NOMO-1 treated with DMSO at 0.1 percent for 48 hours (cell line): ENCODE measurements around the gene DHRS3.

Experiments
- DNase-seq: peaks from one replicate; lab custom pipeline; 2025; ENCODE audit not compliant: unreplicated experiment; lab: John Stamatoyannopoulos, UW

The DHRS3 gene

DNA sequence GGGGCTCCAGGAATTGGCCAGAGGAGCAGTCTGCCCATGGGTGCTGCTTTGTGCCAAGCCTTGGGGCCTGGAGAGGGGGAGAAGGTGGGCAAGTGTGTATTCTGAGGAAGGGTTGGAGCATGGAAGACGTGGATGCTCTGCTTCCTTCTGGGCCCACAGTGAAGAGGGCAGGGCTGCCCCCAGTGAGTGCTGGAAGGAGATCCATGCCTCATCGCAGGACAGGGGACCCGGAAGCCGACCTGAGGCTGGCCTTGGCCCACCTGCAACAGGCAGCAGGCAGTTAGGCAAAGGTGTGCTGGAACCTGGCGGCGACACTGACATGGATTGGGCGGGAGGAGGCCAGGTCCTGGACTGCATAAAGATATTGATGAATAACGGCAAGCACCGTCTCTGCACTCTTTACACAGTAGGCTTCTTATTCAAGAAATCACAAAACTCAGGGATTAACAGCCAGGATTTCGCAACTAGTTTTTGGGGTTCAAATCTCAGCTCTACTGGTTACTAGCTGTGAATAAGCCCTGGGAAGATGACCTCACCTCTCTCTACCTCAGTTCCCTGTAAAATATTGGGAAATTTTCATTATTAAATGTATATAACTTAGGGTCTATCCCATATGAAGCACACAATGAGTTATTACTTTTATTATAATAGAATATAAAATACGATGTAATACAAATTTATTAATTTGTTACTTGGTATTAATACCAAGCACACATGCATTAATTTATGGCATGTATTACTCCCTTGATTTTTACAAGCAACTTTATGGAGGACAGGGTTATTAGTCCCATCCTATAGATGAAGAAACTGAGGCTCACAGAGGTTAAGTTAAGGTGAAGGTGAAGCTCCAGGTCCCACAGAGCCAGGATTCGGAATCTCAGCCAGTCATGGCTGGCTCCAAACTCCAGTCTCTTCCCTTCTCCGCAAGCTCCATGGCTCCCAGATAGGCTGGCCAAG, 62.3 kb downstream of the DHRS3 start:
- DNase-seq, result no peak

- DNase-seq, result no peak
These were observed 63.3 kb downstream of the DHRS3 start for GRCh38 chr1:12554521-12555305.

- DNase-seq, result no peak
These were observed 64.0 kb downstream of the DHRS3 start for GRCh38 chr1:12553963-12554362.

DNA sequence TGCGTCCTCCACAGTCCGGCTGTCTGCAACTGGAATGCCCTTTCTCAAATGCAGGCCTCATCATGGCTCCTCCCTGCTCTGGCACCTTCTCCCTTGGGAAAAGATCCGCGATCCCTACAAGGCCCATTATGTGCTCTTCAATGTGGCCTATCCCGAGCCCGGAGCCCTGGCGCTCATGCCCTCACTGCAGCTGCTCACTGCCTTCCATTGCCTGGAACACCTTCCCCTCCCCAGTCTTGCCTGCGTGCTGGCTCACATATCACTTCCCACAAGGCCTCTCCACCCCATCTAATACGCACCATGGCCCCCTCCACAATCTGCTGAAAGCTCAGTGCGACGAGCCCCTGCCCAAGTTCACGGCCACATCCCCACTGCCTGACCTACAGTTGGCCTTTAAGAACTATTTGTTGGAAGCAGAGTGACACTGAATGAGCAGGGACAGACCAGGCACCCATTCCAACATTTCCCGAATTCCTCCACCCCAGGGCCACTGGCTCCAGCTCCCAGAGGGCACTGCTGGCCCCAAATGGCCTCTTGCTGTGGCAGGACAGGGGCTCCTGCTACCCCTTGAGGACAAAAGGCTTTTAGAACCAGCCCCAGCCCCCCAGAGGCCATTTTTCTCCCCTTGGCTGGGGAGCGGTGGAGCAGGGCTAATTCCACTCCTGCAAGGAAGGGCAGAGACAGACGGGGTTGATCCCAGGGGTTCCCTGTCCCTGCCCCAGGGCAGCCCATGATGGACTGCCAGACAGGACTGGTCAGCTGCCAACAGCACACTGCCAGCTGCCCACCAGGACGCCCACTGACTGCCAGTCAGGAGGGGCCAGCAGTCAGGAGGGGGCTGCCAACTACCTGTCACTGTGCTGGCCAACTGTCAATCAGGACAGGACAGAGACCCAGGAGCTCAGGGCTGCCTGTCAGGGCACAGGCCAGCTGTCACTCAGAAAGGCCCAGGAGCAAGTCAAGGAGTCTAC, 64.8 kb downstream of the DHRS3 start:
- DNase-seq, result no peak

- no peak for DNase-seq
These were observed 65.7 kb downstream of the DHRS3 start for GRCh38 chr1:12552111-12552888.

GRCh38 chr1:12551584-12551983, 66.4 kb downstream of the DHRS3 start:
- DNase-seq, result no peak

DNA sequence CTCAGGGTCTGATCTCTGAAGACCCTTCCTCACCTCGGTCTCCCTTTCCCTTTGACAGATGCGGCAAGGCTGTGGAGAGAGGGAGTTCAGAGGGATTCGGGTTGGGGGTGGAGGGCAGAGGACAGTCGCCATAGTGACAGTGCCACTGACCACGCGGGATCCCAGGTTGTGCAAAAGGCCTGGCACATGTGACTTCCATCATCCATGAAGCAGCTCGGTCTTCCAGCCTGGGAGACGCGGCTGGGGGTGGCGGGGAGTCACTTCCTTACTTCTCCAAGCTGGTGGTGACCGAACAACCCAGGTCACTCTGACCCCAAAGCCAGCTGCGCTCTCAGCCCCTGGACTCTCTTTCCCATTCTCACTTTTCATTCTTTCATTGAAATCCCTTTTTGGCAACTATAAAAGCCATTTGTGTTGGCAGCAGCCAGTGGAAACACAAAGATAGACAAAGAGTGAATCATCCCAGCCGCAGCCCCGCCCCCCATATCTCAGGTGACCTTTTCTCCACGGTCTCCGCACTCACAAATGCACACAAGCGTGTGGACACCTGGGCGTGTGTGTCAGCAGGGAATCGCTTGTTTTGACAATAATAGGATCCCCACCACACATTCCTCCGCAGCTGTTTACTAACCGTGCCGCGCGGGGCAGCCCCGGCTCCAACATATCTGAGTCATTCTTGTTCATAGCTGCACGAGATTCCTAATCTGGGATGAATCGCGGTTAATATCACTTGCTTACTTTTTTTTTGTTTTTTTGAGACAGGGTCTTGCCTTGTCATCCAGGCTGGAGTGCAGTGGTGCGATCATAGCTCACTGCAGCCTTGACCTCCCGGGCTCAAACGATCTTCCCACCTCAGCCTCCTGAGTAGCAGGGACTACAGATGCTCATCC, 68.3 kb downstream of the DHRS3 start:
- DNase-seq, result no peak

GRCh38 chr1:12548973-12549459, 69.0 kb downstream of the DHRS3 start:
- DNase-seq, result no peak

DNA sequence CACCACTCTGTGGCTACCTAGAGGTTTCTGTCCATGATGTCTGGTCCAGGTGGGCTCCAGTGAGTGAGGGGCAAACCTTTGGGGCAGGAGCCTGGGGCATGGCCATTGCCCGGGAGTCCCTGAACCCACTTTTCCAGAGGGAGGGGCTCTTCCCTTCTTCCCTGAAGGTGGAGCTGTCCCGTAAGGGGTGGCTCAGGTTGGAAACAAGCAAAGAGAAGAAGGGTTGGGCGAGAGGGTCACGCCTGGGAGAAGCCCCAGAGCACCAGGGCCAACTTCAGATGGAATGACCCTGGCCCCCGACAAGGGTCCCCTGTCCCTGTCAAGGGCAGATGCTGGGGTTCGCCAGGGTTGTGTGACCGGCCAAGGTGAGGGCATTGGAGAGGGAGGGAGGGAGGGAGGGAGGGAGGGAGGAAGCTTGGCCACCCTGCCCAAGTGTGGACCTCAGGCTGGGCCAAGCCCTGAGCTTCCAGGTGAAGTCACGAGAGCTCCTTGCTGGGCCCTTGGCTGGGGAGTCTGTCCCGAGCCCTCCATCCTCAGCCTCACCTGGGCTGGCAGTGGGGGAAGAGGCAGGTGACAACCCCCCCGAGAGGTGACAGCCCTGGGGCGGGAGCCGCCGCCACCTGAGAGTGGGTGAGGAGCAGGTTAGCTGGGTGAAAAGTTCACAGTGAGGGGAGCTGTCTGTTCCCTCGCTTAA, 69.6 kb downstream of the DHRS3 start:
- no peak for DNase-seq

- no peak for DNase-seq
These were observed 70.3 kb downstream of the DHRS3 start for GRCh38 chr1:12547586-12548225.

DNA sequence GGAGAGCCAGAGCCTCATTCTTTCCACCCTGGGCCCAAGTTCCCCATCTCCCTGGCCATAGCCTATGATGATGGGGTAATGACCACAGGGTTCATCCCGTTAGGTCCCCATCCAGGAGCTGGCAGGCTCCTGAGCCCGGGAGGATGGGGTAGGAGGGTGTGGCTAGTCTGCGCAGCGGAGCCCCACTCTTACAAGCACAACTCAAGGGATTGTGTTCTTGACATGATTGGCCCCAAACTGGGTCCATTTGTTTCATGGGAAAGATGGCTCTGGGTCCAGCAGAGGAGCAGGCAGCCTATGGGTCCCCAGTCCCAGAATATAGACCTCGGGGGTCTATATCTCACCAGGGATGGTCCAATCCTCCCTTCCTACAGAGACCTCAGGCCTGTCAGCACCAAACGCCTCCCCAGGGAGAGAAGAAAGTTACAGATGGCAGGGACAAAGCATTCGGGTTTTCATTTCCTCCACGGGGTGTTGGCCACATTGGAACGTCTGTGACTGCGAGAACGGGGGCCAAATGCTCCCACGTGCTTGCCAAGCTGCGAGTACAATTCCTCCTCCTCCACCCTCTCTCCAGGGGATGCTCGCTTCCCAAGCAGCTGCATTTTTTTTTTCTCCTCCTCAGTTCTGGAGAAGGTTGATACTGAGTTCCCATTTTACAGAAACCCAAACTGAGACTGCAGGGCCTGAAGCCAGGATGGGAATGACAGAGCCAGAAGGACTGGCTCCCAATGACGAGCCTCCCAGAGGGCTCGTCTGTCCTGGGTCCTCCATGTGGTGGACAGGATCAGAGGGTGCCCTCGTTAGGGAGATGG, 71.0 kb downstream of the DHRS3 start:
- no peak for DNase-seq

DNA sequence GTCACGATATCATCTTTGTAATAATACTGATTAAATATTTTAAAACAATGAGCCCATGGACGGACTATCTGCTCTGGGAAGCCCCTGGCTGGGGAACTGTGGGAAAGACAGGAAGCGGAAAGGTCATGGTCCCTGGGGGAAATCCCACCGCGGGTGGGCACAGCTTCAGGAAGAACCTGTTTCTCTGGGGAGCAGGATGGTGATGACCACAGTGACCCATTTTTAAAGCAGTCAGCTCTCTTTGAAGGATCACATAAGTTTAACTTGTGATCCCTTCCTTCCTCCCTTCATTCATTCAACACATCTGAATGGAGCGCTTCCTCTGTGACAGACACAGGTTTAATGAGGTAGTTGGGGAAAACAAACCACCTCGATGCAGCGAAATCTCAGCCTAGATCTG, 73.0 kb downstream of the DHRS3 start:
- DNase-seq, result no peak

- no peak for DNase-seq
These were observed 73.7 kb downstream of the DHRS3 start for GRCh38 chr1:12544357-12544756.

GRCh38 chr1:12543740-12544154, 74.3 kb downstream of the DHRS3 start:
- DNase-seq, result no peak

DNA sequence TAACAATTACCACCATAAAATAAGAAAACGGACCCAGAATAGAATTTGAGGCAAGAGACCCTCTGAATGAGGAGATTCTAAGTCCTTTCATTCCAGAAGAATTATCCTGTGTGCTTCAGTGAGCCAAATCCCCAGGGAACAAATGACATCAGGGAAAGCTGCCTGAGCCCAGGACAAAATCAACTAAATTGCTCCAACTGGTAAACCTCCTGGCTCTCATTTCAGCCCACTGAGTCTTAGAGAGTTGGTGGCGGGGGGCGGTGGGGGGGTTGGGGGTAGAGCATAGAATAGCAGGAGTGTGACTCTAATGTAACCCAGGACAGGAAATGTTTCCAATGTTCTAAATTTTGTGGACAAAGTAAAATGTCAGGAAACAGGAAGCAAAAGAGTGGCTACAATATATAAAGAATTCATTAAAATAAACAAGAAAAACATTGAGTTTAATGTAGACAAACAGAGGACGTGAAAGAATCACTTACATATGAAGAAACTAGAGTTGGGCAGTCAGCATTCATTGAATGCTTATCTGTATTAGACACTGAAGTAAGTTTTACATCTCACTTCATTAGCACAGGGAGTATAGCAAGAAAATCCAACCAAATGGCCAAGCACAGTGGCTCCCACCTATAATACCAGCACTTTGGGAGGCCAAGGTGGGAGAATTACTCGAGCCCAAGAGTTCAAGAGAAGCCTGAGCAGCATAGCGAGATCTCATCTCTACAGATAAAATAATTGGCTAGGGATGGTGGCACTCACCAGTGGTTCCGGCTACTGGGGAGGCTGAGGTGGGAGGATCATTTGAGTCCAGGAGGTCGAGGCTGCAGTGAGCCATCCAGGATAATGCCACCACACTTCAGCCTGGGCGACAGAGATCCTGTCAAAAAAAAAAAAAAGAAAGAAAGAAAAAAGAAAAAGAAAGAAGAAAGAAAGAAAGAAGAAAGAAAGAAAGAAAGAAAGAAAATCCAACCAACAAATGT, 75.1 kb downstream of the DHRS3 start:
- DNase-seq, result no peak

- DNase-seq, result no peak
These were observed 75.9 kb downstream of the DHRS3 start for GRCh38 chr1:12542138-12542465.
